ENCODE measurements around the gene AMPH. TPM values are rescaled to one million over a fixed set of nuclear protein-coding genes. Genes with fewer than 3 reads are reported as not detected.

AMPH gene
- total RNA-seq, 6 experiments from 2014 or later = 4.5 to 6.2 (median 5.8) TPM

DNA sequence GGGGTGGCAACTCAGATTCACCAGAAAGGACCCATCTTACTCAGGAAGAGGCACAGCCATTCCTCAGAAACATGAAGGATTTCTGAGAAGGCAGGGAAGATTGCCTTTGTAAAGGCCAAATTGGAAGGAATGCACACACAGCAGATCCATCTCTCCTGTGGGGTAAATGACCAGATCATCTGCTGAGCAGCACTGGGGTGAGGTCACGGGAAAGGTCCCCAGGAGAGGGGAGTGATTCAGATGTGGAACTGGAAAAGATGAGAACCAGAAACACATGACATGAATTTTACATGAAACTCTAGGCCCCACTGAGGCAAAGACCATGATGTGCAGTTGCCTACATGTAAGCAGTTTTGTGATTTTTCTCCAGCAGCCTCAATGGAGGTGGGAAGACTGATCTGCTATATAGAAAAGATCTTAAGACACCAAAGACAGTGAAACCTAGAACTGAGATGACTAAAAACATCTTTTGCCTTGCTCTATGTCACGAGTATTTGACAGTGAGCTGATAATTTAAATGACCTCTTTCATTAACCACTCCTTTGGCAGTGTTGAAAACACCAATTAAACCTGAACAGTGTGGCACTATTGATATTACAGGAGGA is 91.6 kb downstream of the AMPH start:
- Mint-ChIP-seq H3K27me3 (ENCODE audit: insufficient read depth) (no peaks in the 10 kb centered on the region; the same call in 1 of the 2 replicates), H3K9me3 (no peaks in the 10 kb centered on the region), H3K4me1 (ENCODE audit: low read depth) (peaks cover 8% of the 10 kb centered on the region), H3K27ac (no peak overlapping the region), H3K36me3 (ENCODE audit: low read depth) (no peaks in the 10 kb centered on the region), H3K4me3 (no peak overlapping the region)
- TF ChIP-seq, protein P1, sequence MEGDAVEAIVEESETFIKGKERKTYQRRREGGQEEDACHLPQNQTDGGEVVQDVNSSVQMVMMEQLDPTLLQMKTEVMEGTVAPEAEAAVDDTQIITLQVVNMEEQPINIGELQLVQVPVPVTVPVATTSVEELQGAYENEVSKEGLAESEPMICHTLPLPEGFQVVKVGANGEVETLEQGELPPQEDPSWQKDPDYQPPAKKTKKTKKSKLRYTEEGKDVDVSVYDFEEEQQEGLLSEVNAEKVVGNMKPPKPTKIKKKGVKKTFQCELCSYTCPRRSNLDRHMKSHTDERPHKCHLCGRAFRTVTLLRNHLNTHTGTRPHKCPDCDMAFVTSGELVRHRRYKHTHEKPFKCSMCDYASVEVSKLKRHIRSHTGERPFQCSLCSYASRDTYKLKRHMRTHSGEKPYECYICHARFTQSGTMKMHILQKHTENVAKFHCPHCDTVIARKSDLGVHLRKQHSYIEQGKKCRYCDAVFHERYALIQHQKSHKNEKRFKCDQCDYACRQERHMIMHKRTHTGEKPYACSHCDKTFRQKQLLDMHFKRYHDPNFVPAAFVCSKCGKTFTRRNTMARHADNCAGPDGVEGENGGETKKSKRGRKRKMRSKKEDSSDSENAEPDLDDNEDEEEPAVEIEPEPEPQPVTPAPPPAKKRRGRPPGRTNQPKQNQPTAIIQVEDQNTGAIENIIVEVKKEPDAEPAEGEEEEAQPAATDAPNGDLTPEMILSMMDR (IDR thresholded peaks at IDR 0.05) = no peak
- no peak for DNase-seq

DNA sequence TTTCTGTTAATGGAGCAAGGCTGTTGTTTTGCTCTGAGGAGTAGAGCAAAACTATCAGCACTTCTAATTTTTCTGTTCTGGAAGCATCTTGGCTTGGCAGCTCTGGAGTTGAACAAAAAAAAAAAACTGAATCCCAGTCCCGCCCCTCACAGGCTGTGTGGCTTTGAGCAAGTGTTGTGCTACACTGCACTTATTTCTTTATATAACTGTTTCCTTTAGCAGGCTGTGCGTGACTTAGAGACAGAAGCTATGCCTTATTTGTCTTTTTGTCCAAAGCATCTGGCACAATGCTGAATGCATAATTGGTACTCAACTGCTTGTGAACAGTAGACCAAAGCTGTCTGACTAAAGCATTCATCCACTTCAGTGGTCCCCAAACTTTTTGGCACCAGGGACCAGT is 96.1 kb downstream of the AMPH start:
- Mint-ChIP-seq H3K4me1 (ENCODE audit: low read depth) (no peaks in the 10 kb centered on the region), H3K36me3 (ENCODE audit: low read depth) (no peaks in the 10 kb centered on the region), H3K27me3 (ENCODE audit: insufficient read depth) (no peaks in the 10 kb centered on the region; the same call in 1 of the 2 replicates), H3K4me3 (no peak overlapping the region), H3K27ac (no peak overlapping the region), H3K9me3 (no peaks in the 10 kb centered on the region)
- DNase-seq = no peak
- TF ChIP-seq, protein P1 (IDR thresholded peaks at IDR 0.05) = no peak

DNA sequence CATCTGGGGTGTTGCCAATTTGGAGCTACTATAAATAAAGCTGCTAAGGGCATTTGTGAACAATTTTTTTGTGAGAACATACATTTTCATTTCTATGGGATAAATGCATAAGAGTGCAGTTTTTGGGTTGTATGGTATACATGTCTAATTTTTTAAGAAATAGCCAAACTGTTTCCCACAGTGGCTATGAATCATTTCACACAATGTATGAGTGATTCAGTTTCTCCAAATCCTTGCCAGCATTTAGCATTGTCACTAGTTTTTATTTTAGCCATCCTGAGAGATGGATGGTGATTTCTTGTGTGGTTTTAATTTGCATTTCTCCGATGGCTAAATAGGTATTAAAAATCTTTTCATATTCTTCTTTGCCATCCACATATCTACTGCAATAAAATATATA is 105.3 kb downstream of the AMPH start:
- H3K9me3 Mint-ChIP-seq = no peaks in the 10 kb centered on the region

DNA sequence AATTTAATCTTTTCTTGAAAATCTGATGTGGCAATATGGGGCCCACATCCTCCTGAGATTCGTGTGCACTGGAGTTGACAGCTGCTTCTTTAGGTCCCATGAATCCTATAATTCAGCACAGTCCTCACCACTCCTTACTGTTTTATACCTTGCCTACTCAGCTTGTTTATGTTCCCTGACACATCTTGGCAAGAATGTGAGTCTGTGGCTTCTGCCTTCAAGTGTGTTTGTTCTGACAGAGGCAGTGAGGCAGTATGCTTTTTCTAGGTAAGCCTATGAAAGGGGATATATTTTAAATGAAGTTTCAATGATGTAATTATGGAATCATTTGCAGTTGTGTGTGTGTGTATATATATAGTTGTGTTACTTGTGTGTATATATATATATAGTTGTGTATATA is 106.4 kb downstream of the AMPH start:
- TF ChIP-seq, protein P1 (IDR thresholded peaks at IDR 0.05) = no peak
- Mint-ChIP-seq H3K4me3 (no peak overlapping the region), H3K27ac (no peak overlapping the region), H3K27me3 (ENCODE audit: insufficient read depth) (no peaks in the 10 kb centered on the region; the same call in 1 of the 2 replicates), H3K9me3 (no peaks in the 10 kb centered on the region), H3K36me3 (ENCODE audit: low read depth) (no peaks in the 10 kb centered on the region), H3K4me1 (ENCODE audit: low read depth) (no peaks in the 10 kb centered on the region)
- DNase-seq = no peak

More for the DNA sequence above, 105.3 kb downstream of the AMPH start:
- TF ChIP-seq, protein P1 (IDR thresholded peaks at IDR 0.05) = no peak
- H3K4me1 Mint-ChIP-seq (ENCODE audit: low read depth) = no peaks in the 10 kb centered on the region
- no peaks in the 10 kb centered on the region for H3K36me3 Mint-ChIP-seq (ENCODE audit: low read depth)
- H3K4me3 Mint-ChIP-seq = no peak overlapping the region
- no peaks in the 10 kb centered on the region; the same call in none of the 2 replicates for H3K27me3 Mint-ChIP-seq (ENCODE audit: insufficient read depth)
- no peak overlapping the region for H3K27ac Mint-ChIP-seq
- DNase-seq = no peak

DNA sequence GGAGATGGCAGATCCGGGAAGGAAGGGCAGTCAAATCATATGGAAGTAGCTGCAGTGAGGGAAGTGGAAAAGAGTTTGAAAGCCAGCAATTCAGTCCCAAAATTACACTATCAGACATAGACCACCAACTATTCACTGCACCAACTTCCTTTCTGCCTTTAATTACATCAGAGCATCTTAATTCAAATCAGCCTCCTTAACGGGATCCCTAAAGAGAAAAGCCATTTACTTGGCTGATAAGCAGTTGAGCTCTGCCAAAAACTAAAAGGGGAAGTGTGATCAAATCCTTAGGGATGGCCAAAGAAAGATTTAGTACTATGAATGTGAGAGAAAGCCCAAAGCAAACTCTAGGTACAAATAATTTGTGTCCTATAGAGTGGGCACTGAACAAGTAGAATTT is 110.4 kb downstream of the AMPH start:
- TF ChIP-seq, protein P1 (IDR thresholded peaks at IDR 0.05) = no peak
- DNase-seq = no peak
- no peaks in the 10 kb centered on the region for H3K36me3 Mint-ChIP-seq (ENCODE audit: low read depth)
- H3K9me3 Mint-ChIP-seq = peaks cover 8% of the 10 kb centered on the region; the same call in 1 of the 2 replicates
- H3K27me3 Mint-ChIP-seq (ENCODE audit: insufficient read depth) = no peaks in the 10 kb centered on the region; the same call in 1 of the 2 replicates
- H3K27ac Mint-ChIP-seq = no peak overlapping the region
- no peak overlapping the region for H3K4me3 Mint-ChIP-seq
- peaks cover 7% of the 10 kb centered on the region; the same call in 1 of the 2 replicates for H3K4me1 Mint-ChIP-seq (ENCODE audit: low read depth)

Data from HFFc6 (cell line).